Thyroid gland (tissue), 4 donors: ENCODE data around the gene OGFR. TPM values are rescaled to one million over a fixed set of nuclear protein-coding genes. Genes with fewer than 3 reads are reported as not detected.

Source experiments
- DNase-seq, 2 donors: peaks; one replicate each; pipeline ENCODE4 v3.0.0-alpha.2; 2019
- H3K27ac ChIP-seq, 3 donors: fragments of 200-600 bp; sonication (generic); 1 replicate in 2 of 3; 2 replicates in 1 of 3; pipeline ENCODE4 v1.5.1; 2016 to 2019; ENCODE audit warnings: mild to moderate bottlenecking in 1 of 3, moderate library complexity in 1 of 3
- H3K27me3 ChIP-seq: fragments of 200-600 bp; sonication (generic); one replicate; pipeline ENCODE4 v1.5.1; 2019
- H3K36me3 ChIP-seq, 2 donors: fragments of 200-600 bp; sonication (generic); one replicate each; pipeline ENCODE4 v1.5.1; 2016 to 2019
- H3K4me1 ChIP-seq, 2 donors: fragments of 200-600 bp; sonication (generic); one replicate each; pipeline ENCODE4 v1.5.1; 2017 to 2019
- H3K4me3 ChIP-seq, 3 donors: fragments of 200-600 bp; sonication (generic); replicated peaks in 1 of 3; 1 replicate in 2 of 3; 2 replicates in 1 of 3; pipeline ENCODE4 v1.5.1; 2016; ENCODE audit warnings: mild to moderate bottlenecking in 1 of 3
- H3K9me3 ChIP-seq: fragments of 200-600 bp; sonication (generic); one replicate; pipeline ENCODE4 v1.5.1; 2017
- CTCF ChIP-seq, 6 experiments: fragments of 200-600 bp in 3 of 6; fragments of 450-650 bp in 3 of 6; sonication (generic) in 3 of 6; IDR thresholded peaks; one replicate each; pipeline ENCODE4 v1.5.1; 2016 to 2019; ENCODE audit warnings: antibody characterized with exemption in 6 of 6, mild to moderate bottlenecking in 2 of 6, inconsistent platforms in 1 of 6, moderate library complexity in 1 of 6
- POLR2A ChIP-seq, 2 donors: fragments of 450-650 bp; IDR thresholded peaks; one replicate each; pipeline ENCODE4 v1.6.1; 2017; ENCODE audit warnings: antibody characterized with exemption in 2 of 2, mild to moderate bottlenecking in 2 of 2, moderate library complexity in 1 of 2
- WGBS, 2 donors: methylation state at CpG; one replicate each; pipeline ENCODE4 v1.1.5; 2017; 5-methylcytosine and 5-hydroxymethylcytosine counted together
- intact Hi-C: fragments of 100-400 bp; cut with DNase I; formaldehyde crosslinking; loops from one replicate; pipeline ENCODE4 v1.15.1; 2023
- total RNA-seq, 4 donors: library from RNA; depleted of rRNA; stranded (reverse); fragments of >200 nt; gene quantifications; one replicate each; pipeline ENCODE4 v1.2.3, GENCODE V29; 2016

The OGFR gene
- total RNA-seq, 4 donors from 2014 or later: 50.0 to 67.6 (median 63.7) TPM

- no peak for DNase-seq
These were observed 30.5 kb downstream of the OGFR start for GRCh38 chr20:62834967-62835730.

GRCh38 chr20:62835931-62836861, 31.6 kb downstream of the OGFR start:
- Histone ChIP-seq H3K36me3 (peaks cover 0 to 3% of the 10 kb centered on the region in 2 donors), H3K9me3 (no peaks in the 10 kb centered on the region), H3K4me1 (peaks cover 18 to 24% of the 10 kb centered on the region in 2 donors), H3K27ac (no peak overlapping the region), H3K27me3 (no peaks in the 10 kb centered on the region), H3K4me3 (no peak overlapping the region)
- DNase-seq: no peak
- 81 to 91% methylated on average over 35 to 45 of the region's 52 CpGs for WGBS, 2 donors
- TF ChIP-seq CTCF (IDR thresholded peaks at IDR 0.05) (no peak), POLR2A (IDR thresholded peaks at IDR 0.05) (no peak)
- intact Hi-C loops: no loop called here

More at GRCh38 chr20:62834967-62835730, 30.5 kb downstream of the OGFR start:
- intact Hi-C loops: no loop called here
- Histone ChIP-seq H3K4me1 (peaks cover 18 to 27% of the 10 kb centered on the region in 2 donors), H3K27me3 (no peaks in the 10 kb centered on the region), H3K36me3 (no peaks in the 10 kb centered on the region), H3K27ac (no peak overlapping the region), H3K4me3 (no peak overlapping the region), H3K9me3 (no peaks in the 10 kb centered on the region)
- TF ChIP-seq CTCF (IDR thresholded peaks at IDR 0.05): no peak
- no peak for TF ChIP-seq POLR2A (IDR thresholded peaks at IDR 0.05)
- 87 to 89% methylated on average over 23 to 24 of the region's 24 CpGs for whole genome bisulfite sequencing, 2 donors

- no peaks in the 10 kb centered on the region for H3K27me3 ChIP-seq
- WGBS, 2 donors: 93 to 94% methylated on average over 12 to 19 of the region's 19 CpGs
- H3K27ac ChIP-seq: no peak overlapping the region
- peaks cover 14 to 16% of the 10 kb centered on the region in 2 donors for H3K4me1 ChIP-seq
- peaks cover 0 to 3% of the 10 kb centered on the region in 2 donors for H3K36me3 ChIP-seq
- H3K4me3 ChIP-seq: no peak overlapping the region
- intact Hi-C loops: no loop called here
- no peaks in the 10 kb centered on the region for H3K9me3 ChIP-seq
- TF ChIP-seq CTCF (IDR thresholded peaks at IDR 0.05) (no peak), POLR2A (IDR thresholded peaks at IDR 0.05) (no peak)
- no peak for DNase-seq
These were observed 32.4 kb downstream of the OGFR start for GRCh38 chr20:62836967-62837490.

GRCh38 chr20:62837790-62838127, 33.1 kb downstream of the OGFR start:
- 90 to 91% methylated on average over 8 of the region's 8 CpGs for WGBS, 2 donors
- TF ChIP-seq POLR2A (IDR thresholded peaks at IDR 0.05): no peak
- no peak for TF ChIP-seq CTCF (IDR thresholded peaks at IDR 0.05)
- H3K36me3 ChIP-seq: peaks cover 0 to 3% of the 10 kb centered on the region in 2 donors
- H3K27ac ChIP-seq: no peak overlapping the region
- peaks cover 6 to 8% of the 10 kb centered on the region in 2 donors for H3K4me1 ChIP-seq
- no peaks in the 10 kb centered on the region for H3K27me3 ChIP-seq
- DNase-seq: no peak
- intact Hi-C loops: no loop called here
- no peaks in the 10 kb centered on the region for H3K9me3 ChIP-seq
- H3K4me3 ChIP-seq: no peak overlapping the region
